Mesenchymal stem cell (in vitro differentiated cells and primary cell): ENCODE measurements around the gene CTRB2.

ENCODE experiments used
- DNase-seq: peaks from one replicate; pipeline ENCODE4 v3.0.0-alpha.2; 2013
- H2AFZ ChIP-seq: one replicate; pipeline ENCODE4 v1.6.1; 2013; ENCODE audit warnings: low read depth, mild to moderate bottlenecking, control low read depth, inconsistent platforms, low read length, moderate library complexity
- H2AK5ac ChIP-seq: 2 replicates; pipeline ENCODE4 v1.6.1; 2013; ENCODE audit warnings: low read length, moderate library complexity, mild to moderate bottlenecking, inconsistent platforms; ENCODE audit not compliant: severe bottlenecking
- H2BK120ac ChIP-seq: one replicate; pipeline ENCODE4 v1.6.1; 2013; ENCODE audit warnings: low read depth, mild to moderate bottlenecking, inconsistent platforms, low read length, moderate library complexity
- H2BK12ac ChIP-seq, 2 experiments: one replicate each; pipeline ENCODE4 v1.6.1; 2013; ENCODE audit warnings: inconsistent platforms in 2 of 2, low read length in 2 of 2, mild to moderate bottlenecking in 2 of 2, moderate library complexity in 2 of 2, control low read depth in 1 of 2
- H2BK15ac ChIP-seq: one replicate; pipeline ENCODE4 v1.6.1; 2013; ENCODE audit warnings: mild to moderate bottlenecking, low read depth, inconsistent platforms; ENCODE audit not compliant: poor library complexity, severe bottlenecking
- H2BK5ac ChIP-seq: 2 replicates; pipeline ENCODE4 v1.6.1; 2013; ENCODE audit warnings: low read depth, mild to moderate bottlenecking, low read length, control low read depth, inconsistent platforms; ENCODE audit not compliant: poor library complexity, severe bottlenecking
- H3K14ac ChIP-seq, 2 experiments: one replicate each; pipeline ENCODE4 v1.6.1; 2013; ENCODE audit warnings: inconsistent platforms in 2 of 2, low read length in 2 of 2, control low read depth in 1 of 2, mild to moderate bottlenecking in 1 of 2, moderate library complexity in 1 of 2
- H3K18ac ChIP-seq, 2 experiments: one replicate each; pipeline ENCODE4 v1.6.1; 2013; ENCODE audit warnings: inconsistent platforms in 2 of 2, low read length in 2 of 2, control low read depth in 1 of 2, low read depth in 1 of 2, mild to moderate bottlenecking in 1 of 2
- H3K23ac ChIP-seq, 2 experiments: one replicate each; pipeline ENCODE4 v1.6.1; 2013; ENCODE audit warnings: inconsistent platforms in 2 of 2, low read length in 2 of 2, mild to moderate bottlenecking in 2 of 2, moderate library complexity in 2 of 2, control low read depth in 1 of 2
- H3K27ac ChIP-seq: 2 replicates; pipeline ENCODE4 v1.5.1; 2013; ENCODE audit warnings: mild to moderate bottlenecking, moderate library complexity, low read length, control low read depth, inconsistent platforms; ENCODE audit not compliant: poor library complexity, severe bottlenecking
- H3K27me3 ChIP-seq, 2 experiments: 2 replicates each; pipeline versions ENCODE4 v1.6.1 to v1.7.0; 2013; ENCODE audit warnings: low read length in 2 of 2, mild to moderate bottlenecking in 2 of 2, moderate library complexity in 2 of 2, control low read depth in 1 of 2, inconsistent platforms in 1 of 2; ENCODE audit not compliant: control insufficient read depth in 1 of 2, insufficient read depth in 1 of 2
- H3K36me3 ChIP-seq, 2 experiments: 2 replicates each; pipeline versions ENCODE4 v1.6.1 to v1.7.0; 2013; ENCODE audit warnings: low read length in 2 of 2, control low read depth in 1 of 2, inconsistent platforms in 1 of 2, low read depth in 1 of 2, mild to moderate bottlenecking in 1 of 2; ENCODE audit not compliant: insufficient read depth in 2 of 2, control insufficient read depth in 1 of 2
- H3K4ac ChIP-seq, 2 experiments: one replicate each; pipeline ENCODE4 v1.6.1; 2013; ENCODE audit warnings: inconsistent platforms in 2 of 2, low read length in 2 of 2, mild to moderate bottlenecking in 2 of 2, moderate library complexity in 2 of 2, control low read depth in 1 of 2, low read depth in 1 of 2
- H3K4me1 ChIP-seq: 2 replicates; pipeline ENCODE4 v1.6.1; 2013; ENCODE audit warnings: low read depth, low read length, control low read depth; ENCODE audit not compliant: control insufficient read depth, insufficient read depth
- H3K4me2 ChIP-seq: 2 replicates; pipeline ENCODE4 v1.6.1; 2013; ENCODE audit warnings: low read length, mild to moderate bottlenecking, inconsistent platforms; ENCODE audit not compliant: poor library complexity, severe bottlenecking
- H3K4me3 ChIP-seq, 2 experiments: 2 replicates each; pipeline versions ENCODE4 v1.5.1 to v1.7.0; 2013; ENCODE audit warnings: low read length in 2 of 2, mild to moderate bottlenecking in 2 of 2, control low read depth in 1 of 2, low read depth in 1 of 2; ENCODE audit not compliant: insufficient read depth in 1 of 2
- H3K79me1 ChIP-seq: replicated peaks from 2 replicates; pipeline ENCODE4 v1.6.1; 2013; ENCODE audit warnings: mild to moderate bottlenecking, control low read depth, low read length, inconsistent platforms; ENCODE audit not compliant: poor library complexity, severe bottlenecking
- H3K9ac ChIP-seq: 2 replicates; pipeline ENCODE4 v1.7.0; 2013; ENCODE audit warnings: mild to moderate bottlenecking, low read length, moderate library complexity
- H3K9me3 ChIP-seq: 2 replicates; pipeline ENCODE4 v1.7.0; 2013; ENCODE audit warnings: mild to moderate bottlenecking, low read length; ENCODE audit not compliant: control insufficient read depth
- H4K8ac ChIP-seq: one replicate; pipeline ENCODE4 v1.6.1; 2013; ENCODE audit warnings: inconsistent platforms, mild to moderate bottlenecking, low read length, moderate library complexity
- H4K91ac ChIP-seq: one replicate; pipeline ENCODE4 v1.6.1; 2013; ENCODE audit warnings: mild to moderate bottlenecking, low read length, inconsistent platforms
- WGBS: methylation state at CpG from one replicate; pipeline ENCODE4 v1.1.7; 2013; ENCODE audit warnings: mixed read lengths; 5-methylcytosine and 5-hydroxymethylcytosine counted together

CTRB2 gene

GRCh38 chr16:75252946-75253911 lies 46.3 kb upstream of the CTRB2 start:
- H3K4ac ChIP-seq: peak overlapping the region; percentile 96 to 100
- peaks cover 79% of the 10 kb centered on the region for H3K4me1 ChIP-seq
- peak overlapping the region; percentile 100 for H2AK5ac ChIP-seq
- H4K91ac ChIP-seq: peak overlapping the region; percentile 100
- H3K79me1 ChIP-seq: no peaks in the 10 kb centered on the region
- H3K27ac ChIP-seq: peak overlapping the region; percentile 98
- peak overlapping the region; percentile 92 for H2BK5ac ChIP-seq
- peak overlapping the region; percentile 95 for H2BK15ac ChIP-seq
- H3K27me3 ChIP-seq: no peaks in the 10 kb centered on the region
- H3K4me3 ChIP-seq: peak overlapping the region; percentile 34 to 56
- peaks cover 0 to 40% of the 10 kb centered on the region in 2 experiments for H3K36me3 ChIP-seq
- peak overlapping the region; percentile 99 for H3K18ac ChIP-seq
- H2AFZ ChIP-seq: no peak overlapping the region
- H2BK12ac ChIP-seq: peak overlapping the region; percentile 98 to 100
- peak overlapping the region; percentile 75 for H3K9ac ChIP-seq
- H3K23ac ChIP-seq: peak overlapping the region; percentile 25 to 92
- peak overlapping the region; percentile 66 for H3K4me2 ChIP-seq
- peak overlapping the region; percentile 98 for H2BK120ac ChIP-seq
- peak overlapping the region; percentile 9 to 75 for H3K14ac ChIP-seq
- 6% methylated on average over 13 of the region's 15 CpGs for WGBS
- peak; percentile 87 for DNase-seq
- H3K9me3 ChIP-seq: no peaks in the 10 kb centered on the region
- H4K8ac ChIP-seq: peak overlapping the region; percentile 100

DNA sequence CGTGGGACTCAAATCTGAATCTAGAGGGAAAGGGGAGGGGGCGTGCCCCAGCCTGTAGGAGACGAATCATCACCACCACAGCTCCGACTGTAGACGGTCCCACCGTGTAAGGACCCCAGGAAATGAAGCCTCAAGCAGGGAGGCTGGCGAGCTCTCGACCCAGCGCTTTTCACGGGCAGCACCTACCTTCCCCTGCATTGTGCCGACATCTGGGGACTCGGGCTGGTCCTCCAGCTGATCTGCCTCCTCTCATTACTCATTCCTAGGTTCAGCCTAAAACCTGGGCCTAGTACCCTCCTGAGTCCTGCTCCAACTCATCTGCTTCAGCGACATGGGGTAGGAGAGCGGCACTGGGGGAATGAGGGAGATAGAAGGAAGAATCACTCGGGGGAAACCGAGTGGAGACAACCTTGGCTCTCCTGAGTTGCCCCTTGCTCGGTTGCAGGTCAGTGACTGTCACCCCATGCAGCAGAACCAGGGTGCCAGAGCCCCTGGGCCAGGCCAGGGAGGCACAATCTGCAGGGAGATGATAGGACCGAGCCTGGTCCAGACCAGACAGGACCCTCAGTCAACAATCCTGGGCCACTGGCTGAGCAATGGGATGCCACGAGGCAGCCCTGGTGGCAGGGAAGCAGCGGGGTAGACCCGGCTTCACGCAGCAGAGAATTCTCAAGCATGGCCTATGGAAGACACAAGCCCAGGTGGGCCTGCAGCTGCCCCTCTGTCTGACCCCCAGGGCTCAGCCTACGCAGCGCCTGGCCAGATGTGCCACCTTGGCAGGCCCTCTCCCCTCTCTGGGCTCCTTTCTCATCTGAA lies 45.3 kb upstream of the CTRB2 start:
- Histone ChIP-seq H2AK5ac (peak overlapping the region; percentile 100), H4K91ac (peak overlapping the region; percentile 100), H2BK5ac (peak overlapping the region; percentile 92), H3K9ac (peak overlapping the region; percentile 75), H2BK12ac (peak overlapping the region; percentile 96 to 98), H3K27ac (peak overlapping the region; percentile 98), H3K27me3 (no peaks in the 10 kb centered on the region), H3K4ac (peak overlapping the region; percentile 96 to 100), H2BK120ac (peak overlapping the region; percentile 98), H2BK15ac (peak overlapping the region; percentile 99), H3K4me2 (peak overlapping the region; percentile 65), H3K14ac (peak overlapping the region; percentile 28 to 84), H3K23ac (peak overlapping the region; percentile 23 to 91), H2AFZ (no peak overlapping the region), H3K18ac (peak overlapping the region; percentile 99), H3K4me3 (peak overlapping the region in 1 of 2 experiments; percentile 56), H3K4me1 (peaks cover 79% of the 10 kb centered on the region), H3K9me3 (no peaks in the 10 kb centered on the region), H3K79me1 (no peaks in the 10 kb centered on the region), H4K8ac (peak overlapping the region; percentile 100), H3K36me3 (peaks cover 0 to 41% of the 10 kb centered on the region in 2 experiments)
- no peak for DNase-seq
- WGBS: 44% methylated on average over 24 of the region's 24 CpGs

DNA sequence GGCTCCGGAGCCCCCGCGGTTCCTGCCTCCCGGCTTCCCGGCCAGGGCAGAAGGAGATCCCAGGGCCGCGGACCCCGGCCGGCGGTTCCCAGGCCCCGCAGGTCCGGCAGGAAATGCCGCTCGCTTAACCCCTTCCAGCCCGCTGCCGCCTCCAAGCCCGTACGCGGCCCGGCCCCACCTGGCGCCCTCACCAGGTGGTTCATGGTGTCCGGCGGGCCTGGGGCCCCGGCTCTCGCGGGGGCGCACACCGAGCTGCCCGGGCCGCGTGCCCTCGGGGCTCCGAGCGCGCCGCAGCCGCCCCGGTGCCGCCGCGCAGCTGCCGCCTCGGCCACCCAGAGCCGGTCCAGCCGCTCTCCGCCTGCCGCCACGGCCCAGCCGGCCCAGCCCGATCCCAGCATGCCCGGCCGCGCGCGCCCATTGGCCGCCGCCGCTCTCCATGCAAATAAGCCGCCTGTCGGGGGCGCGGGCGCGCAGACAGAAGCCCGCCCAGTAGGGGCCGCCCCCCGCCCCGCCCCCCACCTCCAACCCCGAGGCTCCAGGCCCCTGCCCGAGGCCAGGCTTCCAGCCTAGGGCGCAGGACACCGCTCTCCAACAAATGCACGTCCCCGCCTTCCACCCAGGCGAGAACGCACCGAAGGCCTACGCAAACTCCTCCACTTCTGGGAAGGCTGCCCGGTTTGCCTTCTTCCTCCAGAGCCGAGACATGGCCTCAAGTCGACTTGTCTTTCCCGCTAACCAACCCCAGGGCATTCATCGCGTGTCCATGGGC lies 44.5 kb upstream of the CTRB2 start, which contains the start of gene BCAR1:
TSS of gene BCAR1 (minus strand) at position 345 of the 769 bp plus-strand sequence. CDS start at position 203, 142 bp downstream.
- Histone ChIP-seq H2BK12ac (peak within 1 kb of the TSS; percentile 96 to 98), H3K9me3 (no peaks in the 10 kb centered on the region), H3K14ac (peak within 1 kb of the TSS; percentile 84 to 98), H3K27me3 (no peaks in the 10 kb centered on the region), H4K8ac (peak within 1 kb of the TSS; percentile 100), H3K4ac (peak within 1 kb of the TSS; percentile 96 to 100), H2BK5ac (peak within 1 kb of the TSS; percentile 99), H3K79me1 (no peaks in the 10 kb centered on the region), H3K4me3 (peak within 1 kb of the TSS; percentile 84 to 89), H2AFZ (no peak within 1 kb of the TSS), H2BK15ac (peak within 1 kb of the TSS; percentile 99), H3K9ac (peak within 1 kb of the TSS; percentile 92), H3K36me3 (peaks cover 0 to 48% of the 10 kb centered on the region in 2 experiments), H4K91ac (peak within 1 kb of the TSS; percentile 100), H3K4me2 (peak within 1 kb of the TSS; percentile 93), H3K4me1 (peaks cover 79% of the 10 kb centered on the region), H2AK5ac (peak within 1 kb of the TSS; percentile 100), H3K18ac (peak within 1 kb of the TSS; percentile 99), H2BK120ac (peak within 1 kb of the TSS; percentile 98), H3K23ac (peak within 1 kb of the TSS; percentile 95 to 96), H3K27ac (peak within 1 kb of the TSS; percentile 99)
- WGBS: 2% methylated on average over 43 of the region's 84 CpGs
- peak; percentile 93 for DNase-seq
